GM18505 (cell line): ENCODE results near the gene NCAPD3.

ENCODE experiments used
- ATAC-seq: cut with Tn5 transposase; IDR thresholded peaks from one replicate; pipeline ENCODE4 v1.9.1; 2021; ENCODE audit not compliant: unreplicated experiment
- POLR2A ChIP-seq: IDR thresholded peaks from 4 replicates; pipeline ENCODE4 v1.6.1; 2011; ENCODE audit warnings: borderline replicate concordance; ENCODE audit not compliant: insufficient read depth, insufficient read length; ENCODE audit errors: extremely low read depth

The NCAPD3 gene

GRCh38 chr11:134242376-134242775 is 18.6 kb upstream of the NCAPD3 start:
- no peak for ATAC-seq
- TF ChIP-seq POLR2A: no peak

GRCh38 chr11:134240592-134240991 is 16.8 kb upstream of the NCAPD3 start:
- TF ChIP-seq POLR2A: no peak
- no peak for ATAC-seq

- ATAC-seq: no peak
- no peak for TF ChIP-seq POLR2A
Measured at GRCh38 chr11:134238956-134239355, 15.2 kb upstream of the NCAPD3 start.

GRCh38 chr11:134237557-134237922 is 13.8 kb upstream of the NCAPD3 start:
- no peak for ATAC-seq
- no peak for TF ChIP-seq POLR2A

GRCh38 chr11:134236834-134237556 is 13.2 kb upstream of the NCAPD3 start:
- ATAC-seq: no peak
- TF ChIP-seq POLR2A: no peak

GRCh38 chr11:134235399-134235798 is 11.6 kb upstream of the NCAPD3 start:
- ATAC-seq: no peak
- TF ChIP-seq POLR2A: no peak

- ATAC-seq: no peak
- no peak for TF ChIP-seq POLR2A
Measured at GRCh38 chr11:134233729-134234179, 10.0 kb upstream of the NCAPD3 start.

- no peak for TF ChIP-seq POLR2A
- no peak for ATAC-seq
Measured at GRCh38 chr11:134231958-134232659, 8.3 kb upstream of the NCAPD3 start.

- no peak for ATAC-seq
- no peak for TF ChIP-seq POLR2A
Measured at GRCh38 chr11:134230339-134230738, 6.6 kb upstream of the NCAPD3 start.

- no peak for ATAC-seq
- TF ChIP-seq POLR2A: no peak
Measured at GRCh38 chr11:134229126-134229790, 5.5 kb upstream of the NCAPD3 start.

- ATAC-seq: peak; percentile 52
- no peak for TF ChIP-seq POLR2A
Measured at GRCh38 chr11:134228625-134229024, 4.9 kb upstream of the NCAPD3 start.

- ATAC-seq: no peak
- no peak for TF ChIP-seq POLR2A
Measured at GRCh38 chr11:134226806-134227325, 3.1 kb upstream of the NCAPD3 start.
